HCT116 (cell line): ENCODE measurements around the gene UBALD2. TPM values are rescaled to one million over a fixed set of nuclear protein-coding genes. Genes with fewer than 3 reads are reported as not detected.

Source experiments
- ATAC-seq: fragments of 200-7000 bp; cut with Tn5 transposase; 2 replicates; pipeline ENCODE4 v1.9.1; 2020; ENCODE audit warnings: mild to moderate bottlenecking, moderate library complexity
- BruUV-seq: library from RNA; stranded (reverse); fragments of 400-500 nt; replicated peaks from 2 replicates; lab custom pipeline; 2021; lab: Mats Ljungman, UMichigan
- CTCF ChIA-PET: fragments of 300-600 bp; sonication (Branson Sonifier 250); formaldehyde crosslinking; loops from one replicate; lab custom pipeline; 2021; ENCODE audit warnings: antibody characterized with exemption; lab: Charles Lee
- POLR2A ChIA-PET: fragments of 300-600, 350-600 bp; sonication (Branson Sonifier 250); formaldehyde crosslinking; loops from one replicate; lab custom pipeline; 2021; ENCODE audit warnings: antibody characterized with exemption; lab: Charles Lee
- RAD21 ChIA-PET, 2 experiments: fragments of 300-600 bp; sonication (Branson Sonifier 250); formaldehyde crosslinking; loops; one replicate each; lab custom pipeline; 2023; ENCODE audit warnings: low total read pairs in 2 of 2; ENCODE audit not compliant: uncharacterized antibody in 2 of 2, unreplicated experiment in 2 of 2, low non-redundant PET in 1 of 2; lab: Charles Lee
- DNase-seq: peaks from one replicate; pipeline ENCODE4 v3.0.0-alpha.2; 2010; ENCODE audit warnings: low read depth, low spot score
- H2AFZ ChIP-seq: fragments of 200-600 bp; shearing (Covaris generic), sonication (generic); 2 replicates; pipeline ENCODE4 v1.6.1; 2017; ENCODE audit warnings: low read depth, mixed run types, mixed read lengths, antibody characterized with exemption, low read length; ENCODE audit not compliant: poor library complexity, severe bottlenecking
- H3K27ac ChIP-seq: 2 replicates; pipeline ENCODE4 v1.5.1; 2012; ENCODE audit warnings: low read depth, low read length
- H3K27me3 ChIP-seq: fragments of 200-600 bp; sonication (generic); 2 replicates; pipeline ENCODE4 v1.6.1; 2016; ENCODE audit warnings: mixed run types, low read length, mixed read lengths; ENCODE audit not compliant: insufficient read depth
- H3K36me3 ChIP-seq, 2 experiments: fragments of 200-500 bp in 1 of 2; fragments of 200-600 bp in 1 of 2; sonication (Bioruptor generic) in 1 of 2; sonication (generic) in 1 of 2; 2 replicates each; pipeline versions ENCODE4 v1.5.1 to v1.6.1; 2014 to 2016; ENCODE audit warnings: low read length in 2 of 2, inconsistent platforms in 1 of 2, mixed read lengths in 1 of 2, mixed run types in 1 of 2; ENCODE audit not compliant: insufficient read depth in 2 of 2, control insufficient read depth in 1 of 2
- H3K4me1 ChIP-seq, 2 experiments: fragments of 200-600 bp in 1 of 2; sonication (generic) in 1 of 2; 2 replicates each; pipeline versions ENCODE4 v1.5.1 to v1.6.1; 2012 to 2017; ENCODE audit warnings: low read length in 2 of 2, inconsistent platforms in 1 of 2, mild to moderate bottlenecking in 1 of 2, mixed read lengths in 1 of 2, mixed run types in 1 of 2, moderate library complexity in 1 of 2; ENCODE audit not compliant: insufficient read depth in 2 of 2, control insufficient read depth in 1 of 2
- H3K4me2 ChIP-seq: fragments of 200-600 bp; sonication (generic); 2 replicates; pipeline ENCODE4 v1.6.1; 2017; ENCODE audit warnings: mixed run types, low read length, mixed read lengths
- H3K4me3 ChIP-seq, 2 experiments: fragments of 200-600 bp in 1 of 2; sonication (generic) in 1 of 2; replicated peaks in 1 of 2; 2 replicates each; pipeline ENCODE4 v1.5.1; 2011 to 2016; ENCODE audit warnings: low read length in 2 of 2, control low read depth in 1 of 2, low read depth in 1 of 2, mild to moderate bottlenecking in 1 of 2, mixed read lengths in 1 of 2, mixed run types in 1 of 2
- H3K79me2 ChIP-seq: fragments of 200-600 bp; sonication (generic); 2 replicates; pipeline ENCODE4 v1.6.1; 2017; ENCODE audit warnings: mild to moderate bottlenecking, mixed run types, low read length, moderate library complexity, mixed read lengths; ENCODE audit not compliant: insufficient read depth
- H3K9ac ChIP-seq: fragments of 200-600 bp; sonication (generic); 2 replicates; pipeline ENCODE4 v1.6.1; 2016; ENCODE audit warnings: low read length, mixed read lengths
- H3K9me2 ChIP-seq: fragments of 200-600 bp; sonication (generic), shearing (Covaris generic); 2 replicates; pipeline ENCODE4 v1.6.1; 2017; ENCODE audit warnings: mixed run types, mild to moderate bottlenecking, moderate library complexity; ENCODE audit not compliant: insufficient read depth
- H3K9me3 ChIP-seq, 2 experiments: fragments of 200-500 bp in 1 of 2; fragments of 200-600 bp in 1 of 2; sonication (Bioruptor generic) in 1 of 2; sonication (generic) in 1 of 2; 2 replicates each; pipeline ENCODE4 v1.6.1; 2014 to 2017; ENCODE audit warnings: low read length in 2 of 2, mixed read lengths in 2 of 2, inconsistent platforms in 1 of 2, low read depth in 1 of 2, mild to moderate bottlenecking in 1 of 2, mixed run types in 1 of 2, moderate library complexity in 1 of 2; ENCODE audit not compliant: control insufficient read depth in 1 of 2, insufficient read depth in 1 of 2
- H4K20me1 ChIP-seq: fragments of 200-600 bp; sonication (generic), shearing (Covaris generic); 2 replicates; pipeline ENCODE4 v1.6.1; 2017; ENCODE audit warnings: mixed run types, mild to moderate bottlenecking, moderate library complexity; ENCODE audit not compliant: insufficient read depth
- CBX3 ChIP-seq: IDR thresholded peaks from 2 replicates; pipeline ENCODE4 v1.6.1; 2012; ENCODE audit warnings: low read depth
- CEBPB ChIP-seq: IDR thresholded peaks from 2 replicates; pipeline ENCODE4 v1.6.1; 2012; ENCODE audit warnings: low read depth
- CTCF ChIP-seq, 3 experiments: fragments of 200-600 bp in 1 of 3; sonication (generic) in 1 of 3; IDR thresholded peaks in 2 of 3; conservative IDR thresholded peaks in 1 of 3; 2 replicates each; pipeline ENCODE4 v1.5.1; 2012 to 2017; ENCODE audit warnings: low read depth in 2 of 3, low read length in 2 of 3, antibody characterized with exemption in 1 of 3, borderline replicate concordance in 1 of 3, control low read depth in 1 of 3, mild to moderate bottlenecking in 1 of 3, mixed read lengths in 1 of 3, mixed run types in 1 of 3, moderate library complexity in 1 of 3; ENCODE audit not compliant: insufficient read depth in 1 of 3
- EGR1 ChIP-seq: IDR thresholded peaks from 2 replicates; pipeline ENCODE4 v1.6.1; 2012; ENCODE audit warnings: low read depth
- EZH2phosphoT487 ChIP-seq: fragments of 200-600 bp; IDR thresholded peaks from 2 replicates; pipeline ENCODE4 v1.6.1; 2018; ENCODE audit warnings: antibody characterized with exemption, borderline replicate concordance
- MAX ChIP-seq: IDR thresholded peaks from 2 replicates; pipeline ENCODE4 v1.6.1; 2012
- POLR2A ChIP-seq: IDR thresholded peaks from 2 replicates; pipeline ENCODE4 v1.7.0; 2011; ENCODE audit warnings: borderline replicate concordance; ENCODE audit not compliant: insufficient read depth, insufficient read length; ENCODE audit errors: extremely low read depth
- SIN3A ChIP-seq: IDR thresholded peaks from 2 replicates; pipeline ENCODE4 v1.6.1; 2012; ENCODE audit warnings: low read depth
- TCF7L2 ChIP-seq: IDR thresholded peaks from 2 replicates; pipeline ENCODE4 v1.7.0; 2011; ENCODE audit warnings: borderline replicate concordance, inconsistent platforms; ENCODE audit not compliant: insufficient read depth, insufficient read length; ENCODE audit errors: extremely low read depth
- YY1 ChIP-seq: IDR thresholded peaks from 2 replicates; pipeline ENCODE4 v1.6.1; 2011; ENCODE audit warnings: low read length, low read depth, moderate library complexity, mild to moderate bottlenecking; ENCODE audit not compliant: insufficient replicate concordance; ENCODE audit errors: extremely low read depth
- ZFX ChIP-seq: fragments of 450-650 bp; IDR thresholded peaks from 2 replicates; pipeline ENCODE4 v1.6.1; 2017
- intact Hi-C: fragments of 100-400 bp; cut with micrococcal nuclease; formaldehyde crosslinking; loops from 2 replicates; pipeline ENCODE4 v1.10.0; 2022
- total RNA-seq: library from RNA; stranded (reverse); gene quantifications from one replicate; pipeline ENCODE4 v1.2.1, GENCODE V29; 2021; ENCODE audit not compliant: unreplicated experiment

Gene UBALD2
- total RNA-seq, 1 experiment from 2014 or later = 94.3 TPM

GRCh38 chr17:76317535-76317934 is 52.4 kb downstream of the UBALD2 start:
- H3K4me3 ChIP-seq = no peak overlapping the region
- DNase-seq = no peak
- no peaks in the 10 kb centered on the region for H4K20me1 ChIP-seq
- H2AFZ ChIP-seq = no peak overlapping the region
- H3K4me2 ChIP-seq = no peak overlapping the region
- H3K9me2 ChIP-seq = no peaks in the 10 kb centered on the region
- POLR2A ChIA-PET = no interaction called here
- CTCF ChIA-PET = no interaction called here
- intact Hi-C loops = no loop called here
- H3K27ac ChIP-seq = no peak overlapping the region
- no peak overlapping the region for H3K9ac ChIP-seq
- H3K9me3 ChIP-seq = no peaks in the 10 kb centered on the region
- TF ChIP-seq MAX (no peak), CTCF (IDR thresholded peaks at IDR 0.05 in 2 of 3, conservative IDR thresholded peaks at IDR 0.05 in 1 of 3; ENCODE audit: borderline replicate concordance in 1 of 3, insufficient read depth in 1 of 3, low read depth in 2 of 3, low read length in 2 of 3) (no peak), TCF7L2 (no peak), SIN3A (no peak), CBX3 (no peak), EGR1 (no peak)
- no peaks in the 10 kb centered on the region for H3K4me1 ChIP-seq
- H3K36me3 ChIP-seq = peaks cover 13 to 25% of the 10 kb centered on the region in 2 experiments; a peak in 3 of 4 replicates
- no TSS peak for BruUV-seq
- RAD21 ChIA-PET = no interaction called here
- H3K27me3 ChIP-seq = no peaks in the 10 kb centered on the region
- no peaks in the 10 kb centered on the region for H3K79me2 ChIP-seq
- ATAC-seq = no peak

- CTCF ChIA-PET = no interaction called here
Measured at GRCh38 chr17:76318586-76318985, 53.4 kb downstream of the UBALD2 start.

More at GRCh38 chr17:76318586-76318985, 53.4 kb downstream of the UBALD2 start:
- intact Hi-C loops = no loop called here
- Histone ChIP-seq H3K36me3 (peaks cover 2 to 16% of the 10 kb centered on the region in 2 experiments; a peak in 3 of 4 replicates), H3K27ac (no peak overlapping the region), H4K20me1 (no peaks in the 10 kb centered on the region), H3K9me3 (no peaks in the 10 kb centered on the region), H2AFZ (no peak overlapping the region), H3K4me2 (no peak overlapping the region), H3K4me1 (no peaks in the 10 kb centered on the region)
- no TSS peak for BruUV-seq
- POLR2A ChIA-PET = no interaction called here
- no peak for ATAC-seq
- TF ChIP-seq EZH2phosphoT487 (no peak), YY1 (no peak), TCF7L2 (no peak), CEBPB (no peak), ZFX (no peak), MAX (no peak), SIN3A (no peak), EGR1 (no peak), POLR2A (no peak)
- TF ChIP-seq, all 23 proteins: peak for 0
- RAD21 ChIA-PET = no interaction called here
- Histone ChIP-seq H3K9ac (no peak overlapping the region), H3K27me3 (no peaks in the 10 kb centered on the region), H3K79me2 (no peaks in the 10 kb centered on the region), H3K9me2 (no peaks in the 10 kb centered on the region), H3K4me3 (no peak overlapping the region)
- no peak for DNase-seq
